GM06990 (cell line): Measurements from ENCODE around the gene ALDH1L1.

Experiments used
- DNase-seq: peaks from one replicate; pipeline ENCODE4 v3.0.0-alpha.2; 2011; ENCODE audit not compliant: insufficient read length; ENCODE audit errors: extremely low read depth
- H3K27me3 ChIP-seq: replicated peaks from 2 replicates; pipeline ENCODE4 v1.6.0; 2011; ENCODE audit warnings: low read length; ENCODE audit not compliant: control insufficient read depth, insufficient read depth
- H3K36me3 ChIP-seq: 2 replicates; pipeline ENCODE4 v1.5.1; 2011; ENCODE audit warnings: low read length; ENCODE audit not compliant: control insufficient read depth, insufficient read depth
- H3K4me3 ChIP-seq: replicated peaks from 2 replicates; pipeline ENCODE4 v1.5.1; 2011; ENCODE audit warnings: low read depth, mild to moderate bottlenecking, control low read depth, low read length
- CTCF ChIP-seq: IDR thresholded peaks from 2 replicates; pipeline ENCODE4 v1.5.1; 2011; ENCODE audit warnings: low read length, control low read depth, mild to moderate bottlenecking, inconsistent platforms; ENCODE audit not compliant: insufficient read depth, poor library complexity, severe bottlenecking

Gene ALDH1L1

GRCh38 chr3:126202276-126202675 is 21.9 kb upstream of the ALDH1L1 start:
- H3K4me3 ChIP-seq: no peak overlapping the region
- no peaks in the 10 kb centered on the region for H3K36me3 ChIP-seq
- H3K27me3 ChIP-seq: no peaks in the 10 kb centered on the region; the same call in 1 of the 2 replicates
- DNase-seq: no peak
- TF ChIP-seq CTCF: no peak

GRCh38 chr3:126201168-126201567 is 20.8 kb upstream of the ALDH1L1 start:
- DNase-seq: no peak
- Histone ChIP-seq H3K27me3 (no peaks in the 10 kb centered on the region; the same call in 1 of the 2 replicates), H3K4me3 (no peak overlapping the region), H3K36me3 (no peaks in the 10 kb centered on the region)
- no peak for TF ChIP-seq CTCF

- TF ChIP-seq CTCF: no peak
- DNase-seq: no peak
- no peak overlapping the region for H3K4me3 ChIP-seq
- no peaks in the 10 kb centered on the region for H3K27me3 ChIP-seq
- H3K36me3 ChIP-seq: no peaks in the 10 kb centered on the region
These were observed 20.1 kb upstream of the ALDH1L1 start for GRCh38 chr3:126200534-126200933.

GRCh38 chr3:126199256-126199655 is 18.9 kb upstream of the ALDH1L1 start:
- no peak for DNase-seq
- no peak overlapping the region for H3K4me3 ChIP-seq
- H3K27me3 ChIP-seq: no peaks in the 10 kb centered on the region
- TF ChIP-seq CTCF: no peak
- H3K36me3 ChIP-seq: no peaks in the 10 kb centered on the region

GRCh38 chr3:126197854-126198584 is 17.6 kb upstream of the ALDH1L1 start:
- peak; percentile 26 for DNase-seq
- Histone ChIP-seq H3K4me3 (no peak overlapping the region), H3K36me3 (no peaks in the 10 kb centered on the region), H3K27me3 (no peaks in the 10 kb centered on the region)
- TF ChIP-seq CTCF: peak; percentile 85
